Stimulated activated CD4-positive, alpha-beta T cell treated with anti-CD3 and anti-CD28 coated beads, Interleukin-12 subunit alpha, Interleukin-12 subunit beta, amount 100 ng/mL, for 48 hours (primary cell): ENCODE data around the gene CAPN10.
A peak's percentile ranks its signal among the peaks of the same experiment; 100 is the strongest.

Experiments
- DNase-seq, 3 donors: peaks; one replicate each; pipeline ENCODE4 v3.0.0-alpha.2; 2020; ENCODE audit warnings: low read depth in 2 of 3, low spot score in 1 of 3

CAPN10 gene

GRCh38 chr2:240588669-240589068 is 2.1 kb downstream of the CAPN10 start:
- DNase-seq: no peak

- DNase-seq: no peak
Measured at GRCh38 chr2:240589375-240589774, 2.8 kb downstream of the CAPN10 start.

GRCh38 chr2:240589850-240590525 is 3.5 kb downstream of the CAPN10 start:
- no peak for DNase-seq

GRCh38 chr2:240590681-240591111 is 4.2 kb downstream of the CAPN10 start:
- no peak for DNase-seq

- DNase-seq: no peak
Measured at GRCh38 chr2:240591226-240591625, 4.7 kb downstream of the CAPN10 start.

- DNase-seq: no peak
Measured at GRCh38 chr2:240591784-240592183, 5.2 kb downstream of the CAPN10 start.

- no peak for DNase-seq
Measured at GRCh38 chr2:240593026-240593702, 6.6 kb downstream of the CAPN10 start.

- no peak for DNase-seq
Measured at GRCh38 chr2:240593703-240594451, 7.3 kb downstream of the CAPN10 start.

GRCh38 chr2:240594511-240595380 is 8.2 kb downstream of the CAPN10 start:
- DNase-seq: no peak

- DNase-seq: peak in 1 of 3 donors; percentile 39
Measured at GRCh38 chr2:240595381-240596079, 9.0 kb downstream of the CAPN10 start.

GRCh38 chr2:240596080-240596460 is 9.5 kb downstream of the CAPN10 start:
- no peak for DNase-seq

GRCh38 chr2:240596491-240596931 is 10.0 kb downstream of the CAPN10 start:
- no peak for DNase-seq

- DNase-seq: no peak
Measured at GRCh38 chr2:240597054-240597418, 10.5 kb downstream of the CAPN10 start.

GRCh38 chr2:240597419-240598181 is 11.1 kb downstream of the CAPN10 start:
- no peak for DNase-seq

GRCh38 chr2:240598311-240598911 is 11.9 kb downstream of the CAPN10 start:
- DNase-seq: no peak

- no peak for DNase-seq
Measured at GRCh38 chr2:240599141-240599583, 12.6 kb downstream of the CAPN10 start.

GRCh38 chr2:240600451-240600961 is 14.0 kb downstream of the CAPN10 start:
- DNase-seq: no peak

GRCh38 chr2:240601061-240601830 is 14.7 kb downstream of the CAPN10 start:
- no peak for DNase-seq
